ENCODE data around the gene PRMT9. TPM values are rescaled to one million over a fixed set of nuclear protein-coding genes. Genes with fewer than 3 reads are reported as not detected.

Gene PRMT9
- polyA plus RNA-seq, 1 donor (not counting 4 experiments of a cell fraction or from before 2014, with no cell fraction given), result 10.4 TPM

GRCh38 chr4:147638942-147639341 is 45.0 kb downstream of the PRMT9 start:
- no peaks in the 10 kb centered on the region for H3K27me3 ChIP-seq (ENCODE audit: control insufficient read depth, extremely low read depth, insufficient read depth, low read length)
- H3K79me2 ChIP-seq (ENCODE audit: control insufficient read depth, insufficient read depth, low read length), result peaks cover 1% of the 10 kb centered on the region
- no peaks in the 10 kb centered on the region for H4K20me1 ChIP-seq (ENCODE audit: control insufficient read depth, extremely low read depth, insufficient read depth, low read length)
- no peak overlapping the region for H2AFZ ChIP-seq (ENCODE audit: control insufficient read depth, low read length)
- H3K4me1 ChIP-seq (ENCODE audit: control insufficient read depth, extremely low read depth, insufficient read depth, low read length), result no peaks in the 10 kb centered on the region
- H3K9me3 ChIP-seq (ENCODE audit: control insufficient read depth, low read depth, low read length), result no peaks in the 10 kb centered on the region
- no peaks in the 10 kb centered on the region for H3K9me1 ChIP-seq (ENCODE audit: control insufficient read depth, extremely low read depth, insufficient read depth, low read length)
- H3K27ac ChIP-seq (ENCODE audit: control insufficient read depth, insufficient read depth, low read length), result no peak overlapping the region
- no peak for DNase-seq (ENCODE audit: low read depth, low spot score)
- FAIRE-seq, result no peak
- dilution Hi-C loops (cut with MboI; ENCODE audit: extremely low pct_ligation_motif_present, low sequenced_read_pairs), result no loop called here
- no peak overlapping the region for H3K9ac ChIP-seq (ENCODE audit: control insufficient read depth, extremely low read depth, insufficient read depth, low read length)
- no peak overlapping the region for H3K4me3 ChIP-seq (ENCODE audit: control insufficient read depth in 2 of 3, extremely low read depth in 1 of 3, insufficient read depth in 2 of 3, low read depth in 1 of 3, low read length in 3 of 3)
- H3K36me3 ChIP-seq (ENCODE audit: control insufficient read depth in 2 of 2, extremely low read depth in 1 of 2, insufficient read depth in 2 of 2, low read length in 2 of 2), result peaks cover 3 to 4% of the 10 kb centered on the region in 2 experiments
- no peak overlapping the region for H3K4me2 ChIP-seq (ENCODE audit: control insufficient read depth, extremely low read depth, insufficient read depth, low read depth, low read length)
- TF ChIP-seq CTCF (optimal IDR thresholded peaks at IDR 0.05 in 1 of 3, IDR thresholded peaks at IDR 0.05 in 1 of 3, conservative IDR thresholded peaks at IDR 0.05 in 1 of 3; ENCODE audit: extremely low read depth in 1 of 3, insufficient read depth in 2 of 3, low read length in 3 of 3) (no peak), EZH2 (IDR thresholded peaks at IDR 0.05; ENCODE audit: low read length) (no peak)

- Histone ChIP-seq H3K9me3 (ENCODE audit: control insufficient read depth, low read depth, low read length) (no peaks in the 10 kb centered on the region), H3K27me3 (ENCODE audit: control insufficient read depth, extremely low read depth, insufficient read depth, low read length) (no peaks in the 10 kb centered on the region), H3K4me3 (ENCODE audit: control insufficient read depth in 2 of 3, extremely low read depth in 1 of 3, insufficient read depth in 2 of 3, low read depth in 1 of 3, low read length in 3 of 3) (no peak overlapping the region), H3K9me1 (ENCODE audit: control insufficient read depth, extremely low read depth, insufficient read depth, low read length) (no peaks in the 10 kb centered on the region), H3K9ac (ENCODE audit: control insufficient read depth, extremely low read depth, insufficient read depth, low read length) (no peak overlapping the region), H3K79me2 (ENCODE audit: control insufficient read depth, insufficient read depth, low read length) (no peaks in the 10 kb centered on the region), H2AFZ (ENCODE audit: control insufficient read depth, low read length) (no peak overlapping the region), H3K36me3 (ENCODE audit: control insufficient read depth in 2 of 2, extremely low read depth in 1 of 2, insufficient read depth in 2 of 2, low read length in 2 of 2) (peaks cover 3 to 4% of the 10 kb centered on the region in 2 experiments), H3K4me1 (ENCODE audit: control insufficient read depth, extremely low read depth, insufficient read depth, low read length) (no peaks in the 10 kb centered on the region), H3K4me2 (ENCODE audit: control insufficient read depth, extremely low read depth, insufficient read depth, low read depth, low read length) (no peak overlapping the region), H4K20me1 (ENCODE audit: control insufficient read depth, extremely low read depth, insufficient read depth, low read length) (no peaks in the 10 kb centered on the region), H3K27ac (ENCODE audit: control insufficient read depth, insufficient read depth, low read length) (no peak overlapping the region)
- TF ChIP-seq EZH2 (IDR thresholded peaks at IDR 0.05; ENCODE audit: low read length) (no peak), CTCF (optimal IDR thresholded peaks at IDR 0.05 in 1 of 3, IDR thresholded peaks at IDR 0.05 in 1 of 3, conservative IDR thresholded peaks at IDR 0.05 in 1 of 3; ENCODE audit: extremely low read depth in 1 of 3, insufficient read depth in 2 of 3, low read length in 3 of 3) (no peak)
- dilution Hi-C loops (cut with MboI; ENCODE audit: extremely low pct_ligation_motif_present, low sequenced_read_pairs), result no loop called here
- DNase-seq (ENCODE audit: low read depth, low spot score) (no peak), FAIRE-seq (no peak)
These were observed 45.6 kb downstream of the PRMT9 start for GRCh38 chr4:147638365-147638764.

All from keratinocyte (primary cell).